ENCODE measurements around the gene AURKA. TPM values are rescaled to one million over a fixed set of nuclear protein-coding genes. Genes with fewer than 3 reads are reported as not detected.

The AURKA gene
- total and polyA plus RNA-seq, 2 of the 8 experiments (the other 6 are each of a cell fraction or from before 2014, with no cell fraction given), result 45.8 to 84.8 TPM

DNA sequence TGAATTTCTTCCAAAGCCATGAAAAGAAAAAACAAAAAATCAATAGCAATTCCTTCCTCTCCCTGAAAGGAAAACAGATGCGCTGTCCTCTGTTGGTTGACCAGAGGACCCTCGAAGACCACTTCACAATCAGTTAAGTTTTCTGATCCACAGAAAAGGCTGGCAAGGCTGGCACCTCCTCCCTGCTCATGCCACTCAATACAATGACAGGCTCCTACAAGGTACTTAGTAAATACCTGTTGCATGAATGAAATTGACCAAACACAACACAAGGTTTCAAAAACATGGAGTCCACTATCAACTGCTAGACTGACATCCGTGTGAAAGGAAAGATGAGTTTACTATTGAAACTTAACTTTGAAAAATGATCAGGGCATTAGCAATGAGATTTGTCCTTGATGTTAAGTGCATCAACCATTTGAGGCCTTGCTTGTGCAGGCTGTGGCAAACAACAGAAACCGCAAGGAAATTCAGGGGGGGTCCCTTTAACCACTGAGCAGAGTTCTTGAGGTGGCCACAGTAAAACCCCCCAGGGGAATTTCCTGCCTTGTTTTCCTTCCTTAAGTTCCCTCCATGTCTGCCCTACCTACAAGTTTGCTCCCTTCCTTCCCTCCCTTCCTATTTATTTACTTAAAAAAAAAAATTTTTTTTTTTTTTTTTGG lies 48.5 kb upstream of the AURKA start (continued):
- no peak for TF ChIP-seq RNF2 (IDR thresholded peaks at IDR 0.05; ENCODE audit: borderline replicate concordance, low read depth, low read length, missing control alignments, poor library complexity, severe bottlenecking)

All from H1 (cell line).